ENCODE data around the gene HOXB5.

The HOXB5 gene

DNA sequence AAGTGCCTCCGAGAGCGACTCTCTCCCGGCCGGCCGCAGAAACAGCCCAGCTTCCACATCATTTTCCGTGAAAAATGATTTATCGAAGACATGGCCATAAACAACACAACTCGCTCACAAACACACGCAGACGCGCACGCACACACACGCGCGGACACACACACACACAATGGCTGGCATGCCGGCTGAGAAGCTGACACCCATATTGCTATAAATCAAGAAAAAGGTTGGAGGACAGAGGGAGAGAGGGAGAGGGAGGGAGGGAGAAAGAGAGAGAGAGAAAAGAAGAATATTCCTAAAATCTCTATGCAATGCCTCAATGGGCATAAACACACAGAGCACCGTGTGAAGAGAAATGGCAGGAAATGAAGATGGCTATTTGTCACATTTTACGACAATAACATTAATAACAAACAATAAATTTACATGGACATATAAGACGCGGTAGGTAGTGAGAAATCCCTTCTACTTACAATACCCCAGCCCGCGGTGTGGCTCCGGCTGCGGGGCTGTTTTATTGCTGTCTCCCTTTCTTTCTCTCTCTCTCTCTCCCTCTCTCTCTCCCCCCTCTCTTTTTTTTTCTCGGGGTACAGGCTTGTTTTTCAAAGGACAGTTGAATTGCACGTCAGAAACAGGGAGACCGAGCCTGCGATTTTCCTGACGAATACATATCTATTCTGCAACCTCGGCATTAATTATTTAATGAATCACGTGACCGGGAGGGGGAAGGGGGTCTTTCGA lies 24.9 kb downstream of the HOXB5 start:
- no peak overlapping the region for H3K4me3 ChIP-seq (ENCODE audit: low read depth, low read length)
- TF ChIP-seq, protein P1, sequence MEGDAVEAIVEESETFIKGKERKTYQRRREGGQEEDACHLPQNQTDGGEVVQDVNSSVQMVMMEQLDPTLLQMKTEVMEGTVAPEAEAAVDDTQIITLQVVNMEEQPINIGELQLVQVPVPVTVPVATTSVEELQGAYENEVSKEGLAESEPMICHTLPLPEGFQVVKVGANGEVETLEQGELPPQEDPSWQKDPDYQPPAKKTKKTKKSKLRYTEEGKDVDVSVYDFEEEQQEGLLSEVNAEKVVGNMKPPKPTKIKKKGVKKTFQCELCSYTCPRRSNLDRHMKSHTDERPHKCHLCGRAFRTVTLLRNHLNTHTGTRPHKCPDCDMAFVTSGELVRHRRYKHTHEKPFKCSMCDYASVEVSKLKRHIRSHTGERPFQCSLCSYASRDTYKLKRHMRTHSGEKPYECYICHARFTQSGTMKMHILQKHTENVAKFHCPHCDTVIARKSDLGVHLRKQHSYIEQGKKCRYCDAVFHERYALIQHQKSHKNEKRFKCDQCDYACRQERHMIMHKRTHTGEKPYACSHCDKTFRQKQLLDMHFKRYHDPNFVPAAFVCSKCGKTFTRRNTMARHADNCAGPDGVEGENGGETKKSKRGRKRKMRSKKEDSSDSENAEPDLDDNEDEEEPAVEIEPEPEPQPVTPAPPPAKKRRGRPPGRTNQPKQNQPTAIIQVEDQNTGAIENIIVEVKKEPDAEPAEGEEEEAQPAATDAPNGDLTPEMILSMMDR (conservative IDR thresholded peaks at IDR 0.05; ENCODE audit: low read depth, low read length), result no peak

DNA sequence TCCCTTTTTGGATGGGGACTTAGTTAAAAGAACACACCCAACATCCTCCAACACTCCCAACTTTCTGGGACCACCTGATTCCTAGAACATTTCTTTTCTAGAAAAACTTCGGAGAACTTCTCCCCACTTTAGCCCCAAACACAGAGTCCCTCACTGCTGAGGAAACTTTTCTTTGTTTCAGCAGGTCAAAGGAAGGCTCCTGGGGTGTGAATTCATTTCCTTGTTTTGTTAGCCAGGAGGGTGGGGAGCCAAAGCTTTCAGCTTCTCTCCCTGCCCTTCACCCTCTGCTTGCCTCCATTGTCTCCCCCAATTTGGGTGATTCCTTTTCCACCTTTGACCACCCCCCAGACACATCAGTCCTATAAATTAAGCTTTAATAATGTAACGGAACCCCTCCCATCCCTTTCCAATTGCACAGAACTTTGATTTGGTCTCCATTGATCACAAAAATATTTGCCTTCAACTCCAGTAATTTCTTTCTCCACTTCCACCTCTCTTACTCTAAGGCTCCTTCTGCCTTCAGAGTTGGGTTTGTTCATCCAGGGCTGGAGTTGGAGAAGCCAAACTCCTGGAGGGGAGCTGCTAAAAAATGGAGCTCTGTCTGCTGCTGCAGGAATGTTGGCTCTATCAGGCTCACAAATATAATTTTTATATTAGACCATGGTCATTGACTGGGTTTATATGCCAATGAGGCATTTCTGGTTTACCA lies 25.8 kb downstream of the HOXB5 start:
- no peak overlapping the region for H3K4me3 ChIP-seq (ENCODE audit: low read depth, low read length)
- no peak for DNase-seq (ENCODE audit: low read depth)
- TF ChIP-seq, protein P1 (conservative IDR thresholded peaks at IDR 0.05; ENCODE audit: low read depth, low read length), result no peak

More for the DNA sequence above, 24.9 kb downstream of the HOXB5 start:
- no peak for DNase-seq (ENCODE audit: low read depth)

DNA sequence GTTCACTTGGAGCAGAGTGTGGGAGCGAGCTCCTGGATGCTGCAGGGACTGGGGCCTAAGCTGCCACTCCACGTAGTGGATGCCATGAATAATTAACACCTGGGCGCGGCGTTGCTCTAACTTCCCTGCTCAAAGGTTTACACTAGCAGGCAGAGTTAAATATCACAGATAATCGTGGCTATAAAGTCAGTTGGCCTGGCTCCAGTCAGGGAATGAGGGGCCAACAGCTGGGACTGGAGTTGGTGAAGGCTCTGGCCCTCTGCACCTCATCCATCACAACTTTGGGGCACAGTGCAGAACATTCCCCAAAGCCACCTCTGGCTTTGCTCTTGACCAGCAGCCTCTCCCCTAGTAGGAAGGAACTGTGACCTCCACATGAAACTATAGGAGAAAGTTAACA lies 26.4 kb downstream of the HOXB5 start:
- H3K4me3 ChIP-seq (ENCODE audit: low read depth, low read length), result no peak overlapping the region
- TF ChIP-seq, protein P1 (conservative IDR thresholded peaks at IDR 0.05; ENCODE audit: low read depth, low read length), result no peak
- DNase-seq (ENCODE audit: low read depth), result no peak

DNA sequence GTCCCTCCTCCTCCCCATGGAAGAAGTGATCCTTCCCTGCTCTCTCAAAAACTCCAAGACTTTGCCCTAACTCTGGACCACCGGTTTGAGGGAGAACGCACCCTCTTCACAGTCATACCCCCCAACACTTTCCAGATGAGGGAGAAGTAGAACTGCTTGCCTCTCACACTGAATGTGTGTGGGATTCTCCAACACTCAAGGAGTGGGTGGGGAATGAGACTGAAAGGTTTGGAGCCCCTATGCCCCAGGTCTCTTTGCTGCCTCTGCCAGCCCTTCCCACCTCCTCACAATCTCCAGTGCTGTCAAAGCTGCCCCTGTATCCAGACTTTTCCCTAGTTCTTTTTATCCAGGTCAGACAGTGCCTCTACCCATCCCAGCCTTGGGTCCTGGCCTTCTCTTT lies 26.9 kb downstream of the HOXB5 start:
- DNase-seq (ENCODE audit: low read depth), result no peak
- TF ChIP-seq, protein P1 (conservative IDR thresholded peaks at IDR 0.05; ENCODE audit: low read depth, low read length), result no peak
- H3K4me3 ChIP-seq (ENCODE audit: low read depth, low read length), result no peak overlapping the region

DNA sequence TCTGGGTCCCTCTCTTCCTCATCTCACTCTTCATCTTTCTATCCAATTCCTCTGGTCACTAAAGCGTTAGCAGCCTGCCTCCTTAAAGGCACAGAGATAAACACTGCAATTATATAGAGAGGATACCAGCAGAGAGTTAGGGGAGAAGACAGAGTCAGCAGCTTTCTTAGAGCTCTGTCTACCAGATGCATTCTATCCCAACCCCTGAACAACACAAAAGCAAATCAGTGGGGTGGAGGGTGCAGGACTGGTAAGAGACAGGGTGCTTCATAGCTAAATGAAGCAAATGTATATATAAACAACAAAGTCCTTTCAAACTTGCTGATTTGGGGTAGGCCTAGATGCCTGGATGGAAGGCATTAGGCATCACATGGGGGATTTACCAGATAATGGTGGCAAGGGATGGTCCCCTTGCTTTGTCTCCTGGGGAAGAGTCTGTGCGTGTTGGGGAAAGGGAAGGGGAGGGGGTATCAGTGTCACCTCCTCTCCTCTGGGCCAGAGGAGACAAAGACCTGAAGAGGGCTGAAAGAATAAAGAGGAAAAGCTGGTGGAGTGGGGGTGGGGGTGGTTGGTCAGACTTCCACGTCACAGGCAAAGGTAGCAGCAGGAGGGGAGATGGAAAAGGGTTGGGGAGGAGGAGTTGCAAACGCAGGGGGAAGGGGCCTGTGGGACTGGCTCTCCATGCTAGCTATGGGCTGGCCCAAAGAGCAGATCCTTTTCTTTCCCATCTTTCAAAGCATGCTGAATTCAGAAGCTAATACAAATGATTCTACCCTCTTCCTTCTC lies 27.5 kb downstream of the HOXB5 start:
- TF ChIP-seq, protein P1 (conservative IDR thresholded peaks at IDR 0.05; ENCODE audit: low read depth, low read length), result no peak
- DNase-seq (ENCODE audit: low read depth), result no peak
- no peak overlapping the region for H3K4me3 ChIP-seq (ENCODE audit: low read depth, low read length)

DNA sequence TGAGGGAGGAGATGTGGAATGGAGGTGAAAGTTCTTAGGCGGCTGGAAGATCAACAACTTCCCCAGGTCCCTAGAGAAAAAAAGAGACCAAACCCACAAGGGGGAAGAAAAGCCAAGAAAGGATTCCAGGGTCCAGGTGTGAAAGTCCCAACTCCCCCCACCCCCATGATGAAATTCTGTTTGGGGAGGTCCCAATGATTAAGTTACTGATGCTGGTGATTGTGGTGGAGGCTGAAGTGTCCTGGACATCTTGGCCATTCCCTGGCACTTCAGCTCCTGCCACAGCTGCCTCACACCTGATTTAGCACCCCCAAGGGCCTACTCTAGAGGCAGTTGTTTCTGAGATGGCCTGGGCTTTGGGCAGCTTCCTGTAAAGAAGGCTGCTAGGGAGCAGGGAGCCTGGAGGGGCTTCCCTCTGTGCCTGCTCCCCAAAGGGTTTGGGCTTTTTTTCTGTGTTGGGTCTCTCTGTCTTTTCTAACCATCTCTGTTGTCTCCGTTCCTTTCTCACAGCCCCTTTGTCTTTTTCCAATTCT lies 28.5 kb downstream of the HOXB5 start:
- no peak overlapping the region for H3K4me3 ChIP-seq (ENCODE audit: low read depth, low read length)
- no peak for DNase-seq (ENCODE audit: low read depth)
- TF ChIP-seq, protein P1 (conservative IDR thresholded peaks at IDR 0.05; ENCODE audit: low read depth, low read length), result no peak

Data from choroid plexus epithelial cell (primary cell).